WI38 (cell line): Measurements from ENCODE around the gene TMCC2.
A peak's percentile ranks its signal among the peaks of the same experiment; 100 is the strongest.

Experiments used
- H3K4me3 ChIP-seq: 2 replicates; pipeline ENCODE4 v1.5.1; 2011; ENCODE audit warnings: low read depth, mild to moderate bottlenecking, control low read depth, low read length
- CTCF ChIP-seq: IDR thresholded peaks from 2 replicates; pipeline ENCODE4 v1.5.1; 2012; ENCODE audit warnings: low read depth, mild to moderate bottlenecking, control low read depth, low read length

The TMCC2 gene

DNA sequence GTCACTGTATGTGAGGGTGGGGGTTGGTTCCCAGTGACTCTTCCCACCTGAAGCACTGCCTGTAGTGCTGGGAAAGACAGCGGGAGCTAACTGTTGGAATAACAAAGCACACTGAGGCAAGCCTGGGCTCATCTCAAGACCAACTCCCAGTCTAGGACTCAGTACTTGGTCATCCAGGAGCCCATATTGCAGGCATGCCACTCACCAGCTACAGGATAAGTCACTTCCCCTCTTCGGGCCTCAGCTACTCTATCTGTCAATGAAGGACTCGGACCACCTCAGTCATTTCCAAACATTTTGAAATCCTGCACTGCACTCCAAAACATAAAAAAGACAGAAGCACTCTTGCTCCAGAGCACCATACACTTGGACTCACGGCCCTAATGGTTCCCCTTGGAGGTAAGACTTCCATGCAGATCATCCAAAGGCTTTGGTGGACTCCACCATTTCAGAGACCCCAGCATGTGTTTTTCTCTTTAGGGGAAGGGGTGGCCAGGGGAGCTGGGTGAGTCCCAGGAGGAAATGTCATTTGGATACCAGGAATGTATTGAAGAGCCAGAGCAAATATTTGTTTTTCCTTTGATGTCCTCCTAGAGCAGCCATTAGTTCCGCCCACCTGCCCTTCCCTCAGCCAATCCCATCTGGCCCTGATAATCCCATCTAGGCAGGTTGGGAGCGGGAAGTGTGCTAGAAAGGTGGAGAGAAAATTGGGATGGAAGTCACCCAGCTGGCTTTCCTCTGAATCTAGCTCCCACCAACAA is 90.7 kb downstream of the TMCC2 start:
- TF ChIP-seq CTCF = no peak
- peak overlapping the region; percentile 99 for H3K4me3 ChIP-seq

- no peak for TF ChIP-seq CTCF
Measured at GRCh38 chr1:205319081-205320018, 91.6 kb downstream of the TMCC2 start.

DNA sequence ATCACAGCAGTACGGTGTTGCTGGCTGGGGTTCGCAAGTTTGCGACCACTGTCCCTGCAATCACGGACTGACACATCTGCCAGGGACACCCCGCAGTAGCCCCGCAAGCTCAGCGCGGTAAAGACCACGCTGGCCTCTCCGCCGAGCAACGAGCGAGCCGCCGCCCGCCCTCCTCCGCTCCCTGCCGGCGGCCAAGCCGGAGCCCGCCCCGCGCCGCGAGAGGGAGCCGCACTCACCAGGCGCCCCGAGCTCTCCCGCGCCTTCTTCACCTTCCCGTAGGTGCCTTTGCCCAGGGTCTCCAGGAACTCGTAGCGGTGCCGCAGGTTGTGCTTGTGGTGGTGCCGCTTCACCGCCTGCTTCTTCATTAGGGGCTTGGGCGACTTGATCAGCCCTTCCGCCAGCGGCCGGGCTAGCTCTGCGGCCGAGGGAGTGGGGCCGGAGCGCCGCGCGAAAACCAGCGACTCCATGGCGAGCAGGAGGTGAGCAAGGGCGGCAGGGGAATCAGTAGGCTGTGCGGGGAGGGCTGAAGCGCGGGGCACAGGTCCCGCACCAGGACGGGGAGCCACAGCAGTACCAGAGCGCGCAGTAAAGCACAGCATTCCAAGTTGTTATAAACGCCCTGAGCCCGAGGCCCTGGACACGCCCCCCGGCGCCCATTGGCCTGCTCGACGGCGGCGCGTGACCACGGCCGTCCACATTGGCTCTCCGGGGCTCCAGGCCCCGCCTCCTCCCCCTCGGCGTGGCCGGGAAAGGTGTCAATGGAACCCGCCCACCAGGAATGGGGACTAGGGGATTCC is 93.6 kb downstream of the TMCC2 start, which contains the start of gene NUAK2:
NUAK2 (minus strand) TSS at position 584 of the 797 bp plus-strand sequence; CDS start at position 467, 117 bp downstream.
- TF ChIP-seq CTCF = 0 out of 2 replicates have a peak, but pooled peaks have one; percentile 13
- peak within 1 kb of the TSS; percentile 99 for H3K4me3 ChIP-seq

More at GRCh38 chr1:205319081-205320018, 91.6 kb downstream of the TMCC2 start:
- peak overlapping the region; percentile 99 for H3K4me3 ChIP-seq

GRCh38 chr1:205321959-205322283 is 94.2 kb downstream of the TMCC2 start:
- no peak for TF ChIP-seq CTCF
- peak overlapping the region; percentile 99 for H3K4me3 ChIP-seq
